HepG2 (cell line): ENCODE data around the gene ARFGEF3.

ENCODE experiments used
- BRD4 ChIP-seq: sonication (generic); formaldehyde crosslinking; IDR thresholded peaks from 2 replicates; pipeline ENCODE4 v1.4.0; 2020; ENCODE audit warnings: missing genetic modification reagents
- CBX5 ChIP-seq: sonication (generic); formaldehyde crosslinking; IDR thresholded peaks from 2 replicates; pipeline ENCODE4 v1.4.0; 2020; ENCODE audit warnings: missing genetic modification reagents, borderline replicate concordance
- HOXA7 ChIP-seq: sonication (generic); formaldehyde crosslinking; IDR thresholded peaks from 2 replicates; pipeline ENCODE4 v1.8.1; 2022; ENCODE audit warnings: mild to moderate bottlenecking, missing genetic modification reagents, moderate library complexity
- KDM5B ChIP-seq: sonication (generic); formaldehyde crosslinking; IDR thresholded peaks from 2 replicates; pipeline ENCODE4 v1.4.0; 2020; ENCODE audit warnings: missing genetic modification reagents, mild to moderate bottlenecking, borderline replicate concordance
- NBN ChIP-seq: fragments of 450-650 bp; conservative IDR thresholded peaks from 2 replicates; pipeline ENCODE4 v1.6.1; 2017
- NCOR1 ChIP-seq: fragments of 200-600 bp; sonication (generic); IDR thresholded peaks from 2 replicates; pipeline ENCODE4 v1.7.0; 2017; ENCODE audit warnings: antibody characterized with exemption, low read length, borderline replicate concordance
- NFYC ChIP-seq: IDR thresholded peaks from 2 replicates; pipeline ENCODE4 v1.6.1; 2016; ENCODE audit warnings: missing genetic modification reagents, missing compliant biosample characterization
- YY1 ChIP-seq: IDR thresholded peaks from 2 replicates; pipeline ENCODE4 v1.6.1; 2011; ENCODE audit warnings: low read length, low read depth, moderate library complexity, mild to moderate bottlenecking; ENCODE audit not compliant: insufficient read depth, insufficient replicate concordance
- ZFAT ChIP-seq: sonication (generic); formaldehyde crosslinking; conservative IDR thresholded peaks from 2 replicates; pipeline ENCODE4 v1.8.1; 2023; ENCODE audit warnings: missing genetic modification reagents, inconsistent platforms
- ZNF556 ChIP-seq: sonication (generic); formaldehyde crosslinking; IDR thresholded peaks from 2 replicates; pipeline ENCODE4 v1.4.0; 2020; ENCODE audit warnings: mild to moderate bottlenecking, missing genetic modification reagents, borderline replicate concordance

DNA sequence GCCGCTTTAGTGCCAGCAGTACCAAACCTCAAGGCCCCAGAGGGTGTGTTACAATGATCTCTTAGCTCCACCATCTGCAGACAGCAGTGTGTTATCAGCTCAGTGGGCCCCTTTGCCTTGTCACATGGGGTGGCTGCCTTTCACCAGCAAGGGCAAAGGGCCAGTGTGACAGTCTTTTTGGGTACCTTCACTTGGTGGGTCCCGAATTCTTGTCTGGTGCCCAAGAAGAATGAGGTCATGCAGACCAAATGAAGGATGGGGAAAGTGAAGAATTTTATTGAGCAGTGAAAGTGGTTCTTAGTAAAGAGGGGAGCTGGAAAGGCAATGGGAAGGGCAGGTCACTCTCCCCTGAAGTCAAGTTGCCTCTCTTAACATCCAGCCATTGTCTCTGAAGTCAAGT, 213.1 kb downstream of the ARFGEF3 start:
- TF ChIP-seq NCOR1: no peak
- TF ChIP-seq ZNF556: no peak
- TF ChIP-seq HOXA7 (CRISPR knock-in tag): no peak
- no peak for TF ChIP-seq ZFAT (CRISPR knock-in tag)
- TF ChIP-seq KDM5B: no peak
- no peak for TF ChIP-seq NBN
- TF ChIP-seq YY1: no peak
- TF ChIP-seq CBX5 (CRISPR knock-in tag): no peak
- TF ChIP-seq NFYC (CRISPR knock-in tag): no peak
- no peak for TF ChIP-seq BRD4 (CRISPR knock-in tag)
